NOMO-1 treated with dmso at 0.1 percent for 144 hours (cell line): ENCODE data around the gene PODXL2.
"Not testable (repeated sequence)": the region's sequence is repeated elsewhere in the genome, so short reads cannot be mapped to it uniquely, and the experiment has no call there.

ENCODE experiments used
- DNase-seq: peaks from one replicate; lab custom pipeline; 2025; ENCODE audit not compliant: unreplicated experiment; lab: John Stamatoyannopoulos, UW

PODXL2 gene

DNA sequence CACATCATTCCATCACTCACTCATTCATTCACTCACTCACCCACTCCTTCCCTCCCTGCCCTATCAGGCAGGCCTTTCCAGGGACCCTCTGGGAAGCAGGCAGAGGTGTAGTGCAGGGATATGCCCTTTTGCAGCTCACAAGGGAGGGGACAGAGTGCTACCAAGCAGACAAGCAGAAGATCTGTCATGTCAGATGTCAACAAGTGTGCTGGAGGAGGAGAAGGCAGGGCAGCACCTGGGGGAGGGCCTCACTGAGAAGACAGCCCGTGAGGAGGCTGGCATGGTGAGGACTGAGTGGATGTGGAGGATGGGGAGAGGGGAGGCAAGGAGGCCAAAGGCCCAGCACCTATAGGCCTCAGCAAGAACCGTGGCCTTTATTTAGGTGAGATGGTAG is 59.0 kb downstream of the PODXL2 start:
- no peak for DNase-seq

- DNase-seq: no peak
Measured at GRCh38 chr3:127688416-127689265, 59.7 kb downstream of the PODXL2 start.

GRCh38 chr3:127689266-127689860 is 60.4 kb downstream of the PODXL2 start:
- DNase-seq: no peak

DNA sequence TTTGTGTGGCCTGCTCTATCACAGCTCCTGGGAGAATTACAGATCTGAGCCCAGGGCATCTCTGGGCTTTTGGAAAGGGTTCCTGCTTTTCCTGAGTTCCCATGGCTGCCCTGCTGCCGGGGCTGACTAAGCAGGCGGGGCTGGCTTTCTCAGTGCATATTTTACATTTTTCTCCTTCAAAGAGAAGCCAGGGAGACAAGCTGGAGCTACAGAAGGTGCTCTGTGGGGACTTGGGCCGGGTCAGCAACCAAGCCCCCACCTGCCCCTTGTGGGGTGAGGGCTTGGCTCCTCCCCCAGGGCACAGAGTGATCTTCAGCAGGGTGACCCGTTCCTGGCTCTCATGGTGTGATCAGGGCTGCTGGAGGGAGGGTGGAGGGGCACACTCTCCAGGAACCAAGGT is 61.1 kb downstream of the PODXL2 start:
- DNase-seq: no peak

- no peak for DNase-seq
Measured at GRCh38 chr3:127690823-127691452, 62.0 kb downstream of the PODXL2 start.

GRCh38 chr3:127691489-127691888 is 62.5 kb downstream of the PODXL2 start:
- no peak for DNase-seq

DNA sequence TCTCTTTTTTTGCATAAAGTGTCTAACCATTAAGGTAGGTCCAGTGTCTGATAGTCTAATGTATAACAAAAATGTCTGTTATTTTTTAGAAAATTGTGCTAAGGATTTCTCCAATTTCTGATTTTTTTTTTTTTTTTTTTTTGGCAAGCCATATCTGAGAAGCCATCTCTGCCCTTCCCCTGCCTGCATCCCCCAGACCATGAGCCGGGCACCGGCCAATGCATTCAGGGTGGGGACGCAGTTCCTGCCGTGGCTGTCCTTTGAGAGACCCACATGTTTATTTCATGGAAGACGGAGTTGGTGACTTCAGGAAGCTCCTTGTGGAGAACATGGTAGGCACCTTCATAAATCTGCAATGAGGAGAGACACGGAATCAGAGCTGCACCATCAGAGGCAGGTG is 63.0 kb downstream of the PODXL2 start:
- no peak for DNase-seq

GRCh38 chr3:127692501-127693335 is 63.7 kb downstream of the PODXL2 start:
- DNase-seq: no peak

DNA sequence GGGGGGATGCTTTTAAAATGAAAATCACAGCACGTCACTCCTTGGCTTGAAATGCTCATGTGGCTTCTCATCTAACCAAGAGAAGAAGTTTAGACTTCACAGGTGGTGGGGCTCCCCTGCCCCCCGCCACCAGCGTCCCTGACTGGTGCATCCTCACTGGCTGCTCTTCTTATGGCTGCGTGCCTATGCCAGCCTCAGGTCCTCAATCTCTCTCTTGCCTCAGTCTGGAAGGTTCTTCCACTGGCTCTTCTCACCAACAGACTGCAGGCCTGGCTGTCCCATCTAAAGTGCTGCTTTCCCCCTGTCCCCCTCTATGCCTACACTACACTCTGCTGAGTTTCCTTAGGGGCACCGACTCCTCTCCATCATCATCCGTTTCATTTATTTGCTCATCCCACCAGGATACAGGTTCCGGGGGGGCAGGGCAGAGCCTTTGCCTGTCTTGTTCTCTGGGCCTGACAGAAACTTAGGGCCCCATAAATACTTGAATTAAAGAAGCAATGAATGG is 64.4 kb downstream of the PODXL2 start:
- DNase-seq: no peak

- peak; percentile 15 for DNase-seq
Measured at GRCh38 chr3:127694467-127695215, 65.7 kb downstream of the PODXL2 start.

DNA sequence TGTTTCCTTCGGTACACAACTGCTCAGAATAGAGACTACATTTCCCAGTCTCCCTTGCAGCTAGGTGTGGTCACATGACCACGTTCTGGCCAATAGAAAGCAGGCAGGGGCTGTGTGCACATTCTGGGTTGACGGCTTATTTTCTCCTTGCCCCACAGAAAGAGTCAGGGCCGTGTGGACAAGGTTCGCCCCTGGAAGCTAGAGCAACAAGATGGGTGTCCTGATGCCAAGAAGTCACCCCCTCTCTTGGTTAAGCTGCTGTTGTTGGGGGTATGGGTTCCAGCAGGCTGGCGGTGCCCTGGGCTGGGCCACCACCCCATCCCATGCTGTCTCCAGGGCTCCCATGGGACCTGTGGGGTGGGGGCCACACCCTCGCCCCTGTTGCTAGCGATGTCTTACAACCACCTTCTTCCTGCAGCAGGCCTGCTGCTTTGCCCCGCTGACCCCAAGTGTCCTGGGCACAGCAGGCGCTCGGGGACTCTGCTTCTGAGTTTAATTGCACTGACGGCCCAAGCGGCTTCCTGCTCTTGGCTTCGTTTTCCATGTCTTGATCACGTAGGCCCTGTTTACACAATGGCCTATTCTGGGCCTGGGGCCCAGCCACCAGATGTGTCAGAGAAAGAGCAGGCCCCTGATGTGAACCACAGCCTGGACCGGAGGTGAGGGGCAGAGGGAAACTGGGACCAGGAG is 68.7 kb downstream of the PODXL2 start:
- peak; percentile 62 for DNase-seq

GRCh38 chr3:127698286-127698685 is 69.3 kb downstream of the PODXL2 start:
- DNase-seq: no peak

DNA sequence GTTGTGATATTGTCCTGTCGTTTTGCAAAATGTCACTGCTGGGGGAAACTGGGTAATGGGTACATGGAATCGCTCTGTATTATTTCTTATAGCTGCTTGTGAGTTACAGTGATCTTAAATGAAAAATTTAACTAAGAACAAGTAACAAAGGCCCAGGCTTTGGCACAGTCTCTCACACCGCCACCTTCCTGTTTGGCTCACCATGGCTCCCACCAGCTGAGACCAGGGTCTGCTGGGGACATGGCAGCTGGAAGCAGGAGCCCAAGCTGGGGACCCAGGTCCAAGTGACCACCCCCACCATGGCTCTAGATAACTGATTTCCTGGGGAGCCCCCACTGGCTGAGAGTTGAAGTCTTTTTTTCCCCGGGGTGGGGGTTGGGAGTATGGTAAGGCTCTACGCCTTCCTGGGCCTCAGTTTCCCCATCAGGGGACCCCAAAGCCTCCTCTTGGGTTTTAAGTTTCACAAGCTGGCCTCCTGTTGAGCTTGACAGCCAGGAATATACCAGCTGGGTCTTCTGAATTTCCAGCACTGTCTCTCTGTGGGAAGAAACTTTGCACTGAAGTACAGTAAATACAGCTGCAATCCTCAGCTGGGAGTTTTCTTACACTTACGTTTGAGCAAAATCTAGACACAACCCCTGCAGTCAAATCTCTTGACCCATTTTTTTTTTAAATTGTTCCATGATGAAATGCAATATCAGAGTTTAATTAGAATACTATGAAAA is 69.9 kb downstream of the PODXL2 start:
- DNase-seq: no peak

DNA sequence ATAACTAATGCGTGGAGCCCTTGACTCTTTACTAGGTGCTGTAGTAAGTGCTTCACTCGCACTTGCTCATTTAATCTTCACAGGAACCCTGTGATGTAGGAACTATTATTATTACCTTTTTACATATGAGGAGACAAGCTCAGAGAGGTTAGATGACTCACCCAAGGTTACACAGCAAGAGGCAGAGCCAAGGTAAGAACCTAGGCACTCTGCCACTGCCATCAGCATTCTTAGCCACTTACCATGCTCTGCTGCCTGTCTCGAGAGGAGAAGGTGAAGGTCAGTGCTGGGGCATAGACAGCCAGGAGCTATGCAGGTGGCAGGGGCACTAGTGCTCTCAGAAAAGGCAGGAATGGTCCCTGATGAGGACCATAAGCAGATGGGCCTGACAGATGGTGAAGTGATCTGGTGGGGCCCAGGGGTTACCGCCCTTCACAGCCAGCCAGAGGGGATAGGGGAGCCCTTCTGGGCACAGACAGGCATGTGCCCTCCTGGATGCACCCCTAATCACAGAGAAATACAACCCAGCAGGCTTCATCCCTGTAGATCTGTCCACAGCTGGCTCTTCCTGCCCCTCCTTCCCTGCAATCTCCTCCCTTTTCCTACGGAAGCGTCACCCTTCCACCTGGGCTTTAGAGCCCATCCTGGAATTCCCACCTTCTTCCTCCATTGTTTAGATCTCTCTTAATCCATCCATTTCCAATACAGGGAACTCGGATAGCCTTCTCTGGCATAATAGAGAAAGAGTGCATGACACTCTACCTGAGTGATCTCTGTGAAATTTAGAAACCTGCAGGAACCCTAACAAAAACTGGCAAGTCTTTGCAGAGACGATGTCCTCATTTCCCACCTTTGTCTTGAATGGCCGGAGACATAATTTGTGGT is 70.7 kb downstream of the PODXL2 start:
- no peak for DNase-seq

DNA sequence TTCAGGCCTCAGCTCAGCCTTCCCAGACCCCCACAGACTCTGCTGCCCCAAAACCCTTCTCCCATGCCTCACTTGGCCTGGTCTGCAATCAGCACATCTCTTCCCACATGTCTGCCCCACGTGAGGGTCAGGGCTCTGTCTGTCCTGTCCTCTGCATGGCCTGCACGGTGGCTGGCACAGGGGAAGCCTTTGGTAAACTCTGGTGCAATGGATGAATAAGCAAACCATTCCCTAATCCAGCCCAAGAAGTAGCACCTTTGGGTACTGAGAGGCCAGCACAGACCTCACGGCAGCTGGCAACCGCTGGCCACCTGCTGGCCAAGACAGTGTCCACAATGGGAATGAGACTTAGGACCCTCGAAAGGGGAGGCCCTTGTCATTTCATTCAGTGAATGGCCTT is 71.4 kb downstream of the PODXL2 start:
- DNase-seq: no peak

- DNase-seq: no peak
Measured at GRCh38 chr3:127701280-127701911, 72.4 kb downstream of the PODXL2 start.

DNA sequence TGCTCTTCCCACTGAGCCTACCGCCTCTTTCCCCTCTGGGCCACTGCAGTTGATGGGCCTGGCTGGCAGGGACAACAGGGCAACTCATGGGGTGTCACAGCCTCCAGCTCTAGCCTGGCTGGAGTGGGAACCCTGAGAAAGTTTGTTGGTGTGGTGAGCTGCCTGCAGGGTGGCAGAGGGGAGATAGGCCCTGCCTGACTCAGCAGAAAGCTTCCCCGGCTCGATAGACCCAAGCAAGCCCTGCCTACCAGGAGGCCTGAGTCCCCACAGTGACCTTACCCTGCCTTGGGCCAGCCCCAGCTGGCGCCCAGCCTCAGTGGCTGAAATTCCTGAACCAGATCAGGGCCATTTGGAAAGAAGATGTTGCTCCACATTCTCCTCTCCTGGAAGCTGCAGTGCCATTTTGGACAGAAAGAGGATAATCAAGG is 73.2 kb downstream of the PODXL2 start:
- DNase-seq: no peak

GRCh38 chr3:127704840-127705239 is 75.9 kb downstream of the PODXL2 start:
- DNase-seq: not testable (repeated sequence)
